ENCODE data around the gene FRS2. TPM values are rescaled to one million over a fixed set of nuclear protein-coding genes. Genes with fewer than 3 reads are reported as not detected.

The FRS2 gene
- total RNA-seq, 1 donor from 2014 or later = 66.8 TPM

GRCh38 chr12:69527506-69528272 is 57.5 kb downstream of the FRS2 start:
- no peak for DNase-seq

DNA sequence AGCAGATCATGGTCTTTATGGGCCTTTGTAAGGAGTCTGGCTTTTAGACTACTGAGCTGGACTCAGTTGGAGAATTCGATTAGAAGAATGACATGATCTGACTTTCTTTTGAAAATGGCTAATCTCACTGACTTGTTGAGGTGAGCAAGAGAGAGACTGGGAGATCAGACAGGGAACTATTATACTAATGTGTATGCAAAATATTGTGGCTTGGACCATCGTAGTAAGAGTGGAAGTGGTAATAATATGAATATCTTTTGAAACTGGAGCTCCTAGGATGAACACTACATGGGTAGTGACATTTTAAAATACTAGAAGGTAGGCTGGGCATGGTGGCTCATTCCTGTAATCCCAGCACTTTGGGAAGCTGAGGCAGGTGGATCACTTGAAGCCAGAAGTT is 58.8 kb downstream of the FRS2 start:
- no peak for DNase-seq

DNA sequence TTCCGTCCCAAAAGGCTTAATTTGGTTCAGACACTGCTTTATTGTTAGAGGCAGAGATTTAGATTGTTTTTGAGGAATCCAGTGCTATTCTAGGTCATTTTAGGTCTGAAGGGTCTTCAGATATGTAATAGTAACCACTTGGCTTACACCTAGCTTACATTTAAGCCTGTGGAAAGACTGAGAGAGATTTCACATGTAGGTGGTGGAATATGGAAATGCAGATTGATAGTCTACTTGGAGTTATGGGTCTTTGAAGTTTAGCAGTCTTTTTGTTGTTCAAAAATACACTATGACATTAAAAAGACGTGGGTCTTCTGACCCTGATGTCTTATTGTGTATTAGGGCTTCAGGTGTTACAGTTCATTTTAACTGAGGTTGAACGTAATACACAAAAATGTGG is 63.7 kb downstream of the FRS2 start:
- DNase-seq = no peak

DNA sequence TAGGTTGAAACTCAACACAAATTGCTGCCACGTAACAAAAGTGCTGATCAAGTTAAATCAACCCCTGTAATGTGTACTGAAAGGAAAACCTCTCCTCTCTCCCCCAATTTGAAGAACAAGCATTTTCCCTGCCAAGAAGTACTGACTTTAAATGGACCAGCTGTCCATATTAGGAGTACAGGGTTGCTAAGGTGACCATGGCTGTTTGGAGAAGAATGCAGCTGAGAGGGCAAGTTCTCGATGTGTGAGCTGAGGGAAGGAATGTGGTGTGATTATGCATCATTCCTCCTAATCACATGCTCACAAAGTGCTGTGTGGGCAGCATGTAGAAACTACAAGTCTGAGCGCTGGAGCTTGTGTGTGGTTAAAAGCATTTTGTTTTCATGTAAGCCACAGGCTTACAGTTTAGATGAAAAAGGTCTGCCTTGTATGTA is 64.2 kb downstream of the FRS2 start:
- peak; percentile 52 for DNase-seq

- no peak for DNase-seq
Observed at GRCh38 chr12:69540987-69541386, 70.8 kb downstream of the FRS2 start.

DNA sequence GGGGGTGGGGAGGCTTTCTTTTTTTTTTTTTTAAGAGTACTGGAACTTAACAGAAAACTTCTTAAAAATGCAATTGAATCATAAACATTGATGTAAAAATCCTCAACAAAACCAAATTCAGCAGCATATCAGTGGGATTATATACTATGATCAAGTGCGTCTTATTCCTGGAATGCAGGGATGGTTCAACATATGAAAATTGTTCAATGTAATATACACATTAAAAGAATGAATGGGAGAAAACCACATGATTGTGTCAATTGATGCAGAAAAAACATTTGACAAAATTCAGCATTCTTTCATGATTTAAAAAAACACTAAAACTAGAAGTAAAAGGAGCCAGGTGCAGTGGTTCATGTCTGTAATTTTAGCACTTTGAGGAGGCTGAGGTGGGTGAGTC is 73.9 kb downstream of the FRS2 start:
- DNase-seq = no peak

- no peak for DNase-seq
Observed at GRCh38 chr12:69545081-69545480, 74.9 kb downstream of the FRS2 start.

DNA sequence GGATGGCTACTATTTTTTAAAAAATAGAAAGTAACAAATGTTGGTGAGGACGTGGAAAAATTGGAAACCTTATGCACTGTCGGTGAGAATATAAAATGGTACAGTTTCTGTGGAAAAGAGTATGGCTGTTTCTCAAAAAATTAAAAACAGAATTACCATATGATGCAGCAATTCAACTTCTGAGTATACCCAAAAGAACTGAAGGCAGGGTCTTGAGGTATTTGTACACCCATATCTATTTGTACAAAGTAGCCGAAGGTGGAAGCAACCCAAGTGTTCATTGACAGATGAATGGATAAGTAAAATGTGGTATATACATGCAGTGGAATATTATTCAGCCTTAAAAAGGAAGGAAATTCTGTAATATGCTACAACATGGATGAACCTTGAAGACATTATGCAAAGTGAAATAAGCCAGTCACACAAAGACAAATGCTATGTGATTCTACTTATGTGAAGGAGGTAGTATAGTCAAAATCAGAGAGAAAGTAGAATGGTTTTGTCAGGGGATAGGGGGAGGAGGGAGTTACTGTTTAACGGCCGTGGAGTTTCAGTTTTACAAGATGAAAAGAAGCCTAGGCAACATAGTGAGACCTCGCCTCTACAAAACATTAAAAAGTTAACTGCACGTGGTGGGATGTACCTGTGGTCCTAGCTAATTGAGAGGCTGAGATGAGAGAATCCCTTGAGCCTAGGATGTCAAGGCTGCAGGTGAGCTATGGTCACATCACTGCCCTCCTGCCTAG is 76.7 kb downstream of the FRS2 start:
- DNase-seq = no peak

- no peak for DNase-seq
Observed at GRCh38 chr12:69548687-69549086, 78.5 kb downstream of the FRS2 start.

GRCh38 chr12:69550569-69551350 is 80.6 kb downstream of the FRS2 start:
- DNase-seq = no peak

- DNase-seq = no peak
Observed at GRCh38 chr12:69553628-69554248, 83.5 kb downstream of the FRS2 start.

DNA sequence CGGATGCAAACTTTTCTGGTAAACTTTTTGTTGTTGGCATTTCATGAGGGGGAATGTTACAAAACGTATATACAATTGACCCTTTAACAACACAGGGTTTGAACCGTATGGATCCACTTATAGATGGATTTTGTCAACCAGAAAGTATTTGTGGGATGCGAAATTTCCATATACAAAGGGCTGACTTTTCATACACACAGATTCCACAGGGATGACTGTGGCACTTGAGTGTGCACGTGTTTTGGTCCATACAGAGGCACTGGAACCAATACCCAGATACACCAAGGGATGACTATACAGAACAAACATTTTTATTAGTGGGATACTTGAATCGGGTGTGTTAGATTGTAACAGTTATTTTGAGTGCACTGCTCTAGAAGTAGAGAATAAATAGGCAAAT is 85.3 kb downstream of the FRS2 start:
- DNase-seq = no peak

DNA sequence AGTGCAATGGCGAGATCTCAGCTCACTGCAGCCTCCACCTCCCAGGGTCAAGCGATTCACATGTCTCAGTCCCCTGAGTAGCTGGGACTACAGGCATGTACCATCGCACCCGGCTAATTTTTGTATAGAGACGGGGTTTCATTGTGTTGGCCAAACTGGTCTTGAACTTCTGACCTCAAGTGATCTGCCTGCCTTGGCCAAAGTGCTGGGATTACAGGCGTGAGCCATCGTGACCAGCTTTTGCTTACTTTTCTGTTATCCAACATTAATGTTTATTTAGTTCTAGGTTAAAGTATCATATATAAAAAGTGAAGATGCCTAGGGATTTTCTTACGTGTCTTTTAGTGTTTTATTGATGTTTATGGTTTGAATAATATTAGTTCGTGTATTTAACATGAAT is 86.2 kb downstream of the FRS2 start:
- DNase-seq = no peak

GRCh38 chr12:69563166-69563762 is 93.1 kb downstream of the FRS2 start:
- no peak for DNase-seq

- no peak for DNase-seq
Observed at GRCh38 chr12:69566603-69567002, 96.4 kb downstream of the FRS2 start.

DNA sequence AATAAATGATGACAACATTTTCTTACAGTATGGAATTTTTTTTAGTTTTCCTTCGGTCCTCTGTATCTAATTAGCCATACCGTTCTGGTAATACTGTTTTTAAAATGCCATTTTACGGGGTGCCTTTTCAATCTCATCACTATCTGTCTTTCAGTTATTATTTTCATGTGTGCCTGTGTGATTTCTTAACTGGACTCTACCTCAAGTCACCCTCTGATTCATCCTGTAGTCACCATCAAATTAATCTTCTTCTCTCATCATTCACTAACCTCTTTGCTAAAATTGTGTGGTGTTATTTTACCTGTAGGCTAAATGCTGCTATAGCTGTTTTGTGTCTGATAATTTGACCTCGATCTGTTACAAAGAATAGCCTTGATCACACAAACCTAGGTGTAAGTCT is 99.0 kb downstream of the FRS2 start:
- DNase-seq = no peak

GRCh38 chr12:69570000-69570516 is 99.9 kb downstream of the FRS2 start:
- no peak for DNase-seq

GRCh38 chr12:69570545-69571399 is 100.6 kb downstream of the FRS2 start:
- DNase-seq = no peak

DNA sequence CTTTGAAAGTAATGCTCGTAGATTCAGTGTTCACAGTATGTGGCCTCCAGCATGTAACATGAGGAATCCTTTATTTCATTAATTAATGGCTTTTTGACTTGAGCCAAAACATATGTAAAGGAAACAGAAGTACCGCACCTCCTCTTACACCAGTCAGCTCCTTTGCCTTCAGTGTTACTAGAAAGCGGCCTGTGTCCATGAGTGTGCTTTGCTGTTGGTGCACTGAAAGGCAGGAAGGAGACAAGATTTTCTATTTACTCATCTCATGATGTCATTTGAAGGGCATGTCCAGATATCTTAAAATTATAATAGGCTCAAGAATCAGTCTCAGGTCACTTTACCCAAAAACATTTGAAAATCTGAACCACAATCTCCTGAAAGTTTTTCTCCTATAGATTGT is 105.2 kb downstream of the FRS2 start:
- no peak for DNase-seq

DNA sequence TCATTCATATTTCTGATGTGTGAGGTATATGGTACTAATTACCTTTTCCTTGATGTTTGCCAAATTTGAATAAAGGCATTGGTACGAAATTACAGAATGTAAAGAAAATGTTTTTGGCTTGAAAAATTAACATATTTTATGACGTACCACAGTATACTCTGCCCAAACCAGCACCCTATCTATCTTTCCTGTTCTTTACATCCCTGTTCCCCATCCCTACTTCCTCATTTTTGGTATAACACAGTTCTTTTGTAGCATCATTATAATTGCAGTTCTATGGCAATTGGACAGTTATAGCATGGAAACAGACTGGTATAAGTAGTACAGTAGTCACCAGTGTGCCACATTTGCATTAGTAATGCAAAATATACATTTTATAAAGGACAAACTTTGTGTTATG is 108.1 kb downstream of the FRS2 start:
- no peak for DNase-seq

DNA sequence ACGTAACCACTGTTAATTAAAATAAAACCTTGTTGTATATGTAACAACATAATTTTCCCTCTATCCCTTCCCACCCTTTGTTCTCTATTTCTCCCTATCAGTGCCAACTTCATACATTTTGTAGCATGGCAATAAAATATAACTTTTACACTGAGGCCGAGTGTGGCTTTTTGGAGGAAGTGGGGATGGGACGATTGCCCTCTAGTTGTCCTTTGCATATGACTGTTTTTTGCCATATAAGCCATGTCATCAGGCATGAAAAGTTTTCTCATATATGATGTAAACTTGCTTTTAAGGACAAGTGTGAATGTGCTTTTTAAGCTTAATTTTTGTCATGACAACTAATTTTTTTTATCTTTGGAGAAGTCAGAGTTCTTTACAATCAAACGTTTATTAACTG is 108.8 kb downstream of the FRS2 start:
- DNase-seq = no peak

Data from occipital lobe (tissue), 2 donors.